Activated T-helper 2 cell treated with anti-CD3 and anti-CD28 coated beads, Interferon-gamma antibody, Interleukin-2, Interleukin-4, amounts not matched to agents 10 μg/mL and 5 μg/mL and 100 μg/mL, durations not matched to agents 14 hours and 24 hours and 36 hours (primary cell): Measurements from ENCODE around the gene CD276. TPM values are rescaled to one million over a fixed set of nuclear protein-coding genes. Genes with fewer than 3 reads are reported as not detected.
"Not testable (repeated sequence)": the region's sequence is repeated elsewhere in the genome, so short reads cannot be mapped to it uniquely, and the experiment has no call there.

Source experiments
- DNase-seq: peaks from one replicate; pipeline ENCODE4 v3.0.0; 2021; ENCODE audit warnings: low spot score
- H3K27ac Mint-ChIP-seq: one replicate; pipeline ENCODE4 v1.8.0; 2021; ENCODE audit warnings: mixed read lengths
- H3K27me3 Mint-ChIP-seq: one replicate; pipeline ENCODE4 v1.8.0; 2021; ENCODE audit warnings: low read depth, mixed read lengths
- H3K36me3 Mint-ChIP-seq: one replicate; pipeline ENCODE4 v1.8.0; 2021; ENCODE audit warnings: low read depth, mixed read lengths
- H3K4me1 Mint-ChIP-seq: one replicate; pipeline ENCODE4 v1.8.0; 2021; ENCODE audit warnings: low read depth, mixed read lengths
- H3K4me3 Mint-ChIP-seq: one replicate; pipeline ENCODE4 v1.8.0; 2021; ENCODE audit warnings: low read depth, mild to moderate bottlenecking, moderate library complexity, mixed read lengths
- H3K9me3 Mint-ChIP-seq: one replicate; pipeline ENCODE4 v1.8.0; 2021; ENCODE audit warnings: mixed read lengths
- intact Hi-C: fragments of 100-400 bp; cut with micrococcal nuclease; formaldehyde crosslinking; loops from one replicate; pipeline ENCODE4 v1.15.1; 2023
- total RNA-seq: library from RNA; stranded (reverse); gene quantifications from 2 replicates; pipeline ENCODE4 v1.2.3, GENCODE V29; 2022

The CD276 gene
- total RNA-seq, 1 donor from 2014 or later = 16.7 TPM

- intact Hi-C loops = no loop called here
- no peaks in the 10 kb centered on the region for H3K36me3 Mint-ChIP-seq
- H3K27ac Mint-ChIP-seq = no peak overlapping the region
- H3K4me1 Mint-ChIP-seq = no peaks in the 10 kb centered on the region
- H3K27me3 Mint-ChIP-seq = peaks cover 3% of the 10 kb centered on the region
- H3K4me3 Mint-ChIP-seq = no peak overlapping the region
- no peak for DNase-seq
- no peaks in the 10 kb centered on the region for H3K9me3 Mint-ChIP-seq
These were observed 34.5 kb downstream of the CD276 start for GRCh38 chr15:73718694-73719093.

- H3K4me1 Mint-ChIP-seq = no peaks in the 10 kb centered on the region
- peaks cover 8% of the 10 kb centered on the region for H3K27me3 Mint-ChIP-seq
- intact Hi-C loops = no loop called here
- H3K9me3 Mint-ChIP-seq = no peaks in the 10 kb centered on the region
- H3K27ac Mint-ChIP-seq = no peak overlapping the region
- no peaks in the 10 kb centered on the region for H3K36me3 Mint-ChIP-seq
- no peak overlapping the region for H3K4me3 Mint-ChIP-seq
- DNase-seq = no peak
These were observed 38.2 kb downstream of the CD276 start for GRCh38 chr15:73722425-73722824.

- intact Hi-C loops = no loop called here
- H3K27me3 Mint-ChIP-seq = peaks cover 8% of the 10 kb centered on the region
- H3K9me3 Mint-ChIP-seq = no peaks in the 10 kb centered on the region
- no peak for DNase-seq
- no peak overlapping the region for H3K4me3 Mint-ChIP-seq
- H3K27ac Mint-ChIP-seq = no peak overlapping the region
- no peaks in the 10 kb centered on the region for H3K4me1 Mint-ChIP-seq
- no peaks in the 10 kb centered on the region for H3K36me3 Mint-ChIP-seq
These were observed 39.0 kb downstream of the CD276 start for GRCh38 chr15:73723191-73723590.

- DNase-seq = no peak
- Mint-ChIP-seq H3K36me3 (no peaks in the 10 kb centered on the region), H3K9me3 (no peaks in the 10 kb centered on the region), H3K4me1 (no peaks in the 10 kb centered on the region), H3K4me3 (no peak overlapping the region), H3K27ac (no peak overlapping the region), H3K27me3 (peaks cover 8% of the 10 kb centered on the region)
- intact Hi-C loops = no loop called here
These were observed 40.0 kb downstream of the CD276 start for GRCh38 chr15:73724212-73724611.

GRCh38 chr15:73727330-73727976 lies 43.3 kb downstream of the CD276 start:
- H3K36me3 Mint-ChIP-seq = no peaks in the 10 kb centered on the region
- no peaks in the 10 kb centered on the region for H3K9me3 Mint-ChIP-seq
- no peak overlapping the region for H3K27ac Mint-ChIP-seq
- intact Hi-C loops = no loop called here
- no peak overlapping the region for H3K4me3 Mint-ChIP-seq
- no peaks in the 10 kb centered on the region for H3K4me1 Mint-ChIP-seq
- H3K27me3 Mint-ChIP-seq = peaks cover 6% of the 10 kb centered on the region
- DNase-seq = no peak

- intact Hi-C loops, DNase-seq, H3K27ac Mint-ChIP-seq, H3K9me3 Mint-ChIP-seq, H3K4me1 Mint-ChIP-seq, H3K36me3 Mint-ChIP-seq, H3K27me3 Mint-ChIP-seq, H3K4me3 Mint-ChIP-seq: not testable (repeated sequence)
These were observed 47.9 kb downstream of the CD276 start for GRCh38 chr15:73732051-73732450.

- no peaks in the 10 kb centered on the region for H3K36me3 Mint-ChIP-seq
- intact Hi-C loops = no loop called here
- H3K9me3 Mint-ChIP-seq = no peaks in the 10 kb centered on the region
- H3K27ac Mint-ChIP-seq = no peak overlapping the region
- no peaks in the 10 kb centered on the region for H3K27me3 Mint-ChIP-seq
- DNase-seq = no peak
- H3K4me1 Mint-ChIP-seq = no peaks in the 10 kb centered on the region
- H3K4me3 Mint-ChIP-seq = no peak overlapping the region
These were observed 48.7 kb downstream of the CD276 start for GRCh38 chr15:73732930-73733329.

GRCh38 chr15:73737535-73737934 lies 53.4 kb downstream of the CD276 start:
- H3K4me1 Mint-ChIP-seq = no peaks in the 10 kb centered on the region
- no peak for DNase-seq
- H3K4me3 Mint-ChIP-seq = no peak overlapping the region
- no peaks in the 10 kb centered on the region for H3K9me3 Mint-ChIP-seq
- intact Hi-C loops = no loop called here
- no peaks in the 10 kb centered on the region for H3K27me3 Mint-ChIP-seq
- no peak overlapping the region for H3K27ac Mint-ChIP-seq
- no peaks in the 10 kb centered on the region for H3K36me3 Mint-ChIP-seq

GRCh38 chr15:73740152-73741048 lies 56.2 kb downstream of the CD276 start:
- no peaks in the 10 kb centered on the region for H3K4me1 Mint-ChIP-seq
- no peak overlapping the region for H3K4me3 Mint-ChIP-seq
- H3K27me3 Mint-ChIP-seq = no peaks in the 10 kb centered on the region
- no peak for DNase-seq
- intact Hi-C loops = no loop called here
- no peaks in the 10 kb centered on the region for H3K36me3 Mint-ChIP-seq
- no peak overlapping the region for H3K27ac Mint-ChIP-seq
- H3K9me3 Mint-ChIP-seq = no peaks in the 10 kb centered on the region

- no peaks in the 10 kb centered on the region for H3K36me3 Mint-ChIP-seq
- intact Hi-C loops = no loop called here
- peaks cover 2% of the 10 kb centered on the region for H3K27me3 Mint-ChIP-seq
- DNase-seq = no peak
- H3K4me3 Mint-ChIP-seq = no peak overlapping the region
- H3K9me3 Mint-ChIP-seq = no peaks in the 10 kb centered on the region
- H3K27ac Mint-ChIP-seq = no peak overlapping the region
- no peaks in the 10 kb centered on the region for H3K4me1 Mint-ChIP-seq
These were observed 57.2 kb downstream of the CD276 start for GRCh38 chr15:73741321-73741836.

- H3K36me3 Mint-ChIP-seq = no peaks in the 10 kb centered on the region
- DNase-seq = no peak
- intact Hi-C loops = no loop called here
- H3K27me3 Mint-ChIP-seq = peaks cover 8% of the 10 kb centered on the region
- no peaks in the 10 kb centered on the region for H3K4me1 Mint-ChIP-seq
- H3K9me3 Mint-ChIP-seq = no peaks in the 10 kb centered on the region
- H3K27ac Mint-ChIP-seq = no peak overlapping the region
- no peak overlapping the region for H3K4me3 Mint-ChIP-seq
These were observed 60.1 kb downstream of the CD276 start for GRCh38 chr15:73744293-73744692.

GRCh38 chr15:73745073-73745472 lies 60.9 kb downstream of the CD276 start:
- Mint-ChIP-seq H3K4me3 (no peak overlapping the region), H3K36me3 (no peaks in the 10 kb centered on the region), H3K4me1 (no peaks in the 10 kb centered on the region), H3K9me3 (no peaks in the 10 kb centered on the region), H3K27me3 (peaks cover 11% of the 10 kb centered on the region), H3K27ac (no peak overlapping the region)
- no peak for DNase-seq
- intact Hi-C loops = no loop called here

GRCh38 chr15:73746261-73746660 lies 62.1 kb downstream of the CD276 start:
- Mint-ChIP-seq H3K4me3 (no peak overlapping the region), H3K36me3 (no peaks in the 10 kb centered on the region), H3K27me3 (peaks cover 19% of the 10 kb centered on the region), H3K27ac (no peak overlapping the region), H3K4me1 (no peaks in the 10 kb centered on the region), H3K9me3 (no peaks in the 10 kb centered on the region)
- intact Hi-C loops = no loop called here
- no peak for DNase-seq
